Measurements from ENCODE around the gene MYOCD.
A peak's percentile ranks its signal among the peaks of the same experiment; 100 is the strongest.

MYOCD gene

DNA sequence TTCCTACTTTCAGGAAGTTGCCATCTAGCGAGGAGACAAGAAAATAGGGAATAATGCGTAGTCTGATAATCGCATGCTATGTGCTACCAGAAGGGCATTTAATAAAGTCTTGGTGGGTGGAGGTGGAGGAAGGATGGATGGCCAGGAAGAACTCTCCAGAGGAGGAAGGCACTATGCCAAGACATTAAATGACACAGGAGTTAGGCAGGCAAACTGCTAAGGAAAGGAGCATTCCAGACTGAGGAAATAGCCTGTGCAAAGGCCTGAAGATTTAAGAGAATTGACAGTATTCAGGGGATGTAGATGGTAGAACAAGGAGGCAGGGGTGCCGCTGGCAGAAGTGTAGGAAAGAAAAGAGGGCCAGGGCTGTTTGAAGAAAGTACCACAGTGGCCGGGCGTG lies 104.3 kb downstream of the MYOCD start:
- CTCF ChIA-PET: no interaction called here
- TF ChIP-seq SUZ12 (IDR thresholded peaks at IDR 0.05): no peak
- no peak for TF ChIP-seq ELF4 (IDR thresholded peaks at IDR 0.05)
- TF ChIP-seq, protein P1, sequence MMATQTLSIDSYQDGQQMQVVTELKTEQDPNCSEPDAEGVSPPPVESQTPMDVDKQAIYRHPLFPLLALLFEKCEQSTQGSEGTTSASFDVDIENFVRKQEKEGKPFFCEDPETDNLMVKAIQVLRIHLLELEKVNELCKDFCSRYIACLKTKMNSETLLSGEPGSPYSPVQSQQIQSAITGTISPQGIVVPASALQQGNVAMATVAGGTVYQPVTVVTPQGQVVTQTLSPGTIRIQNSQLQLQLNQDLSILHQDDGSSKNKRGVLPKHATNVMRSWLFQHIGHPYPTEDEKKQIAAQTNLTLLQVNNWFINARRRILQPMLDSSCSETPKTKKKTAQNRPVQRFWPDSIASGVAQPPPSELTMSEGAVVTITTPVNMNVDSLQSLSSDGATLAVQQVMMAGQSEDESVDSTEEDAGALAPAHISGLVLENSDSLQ (IDR thresholded peaks at IDR 0.05): no peak
- TF ChIP-seq CTBP1 (IDR thresholded peaks at IDR 0.05; ENCODE audit: borderline replicate concordance): no peak
- TF ChIP-seq FOXM1 (IDR thresholded peaks at IDR 0.05; ENCODE audit: borderline replicate concordance): no peak
- no peak for DNase-seq (ENCODE audit: extremely low spot score)
- POLR2A ChIA-PET: no interaction called here

DNA sequence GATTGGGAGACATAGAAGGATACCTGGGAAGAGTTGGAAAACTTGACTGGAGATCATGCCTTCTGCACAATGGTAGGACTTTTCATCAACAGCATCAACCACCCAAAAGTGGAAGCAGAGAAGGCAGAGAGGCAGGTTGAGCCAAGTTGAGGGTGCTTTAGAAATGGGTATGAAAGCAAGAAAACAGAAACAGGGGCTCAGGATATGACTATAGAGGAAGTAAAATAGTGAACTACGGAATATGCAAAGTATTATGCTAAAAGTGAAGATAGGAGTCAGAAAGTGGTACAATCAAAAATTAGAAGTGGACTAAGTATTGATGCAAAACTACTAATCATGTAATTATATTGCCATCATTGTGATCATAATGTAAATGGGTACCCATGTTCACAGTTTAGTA lies 107.5 kb downstream of the MYOCD start:
- CTCF ChIA-PET: no interaction called here
- POLR2A ChIA-PET: no interaction called here
- TF ChIP-seq NFRKB (IDR thresholded peaks at IDR 0.05) (no peak), SUZ12 (IDR thresholded peaks at IDR 0.05) (no peak), ARNT (IDR thresholded peaks at IDR 0.05) (no peak), SP1 (IDR thresholded peaks at IDR 0.05) (no peak), TARDBP (IDR thresholded peaks at IDR 0.05) (no peak), HDGF (IDR thresholded peaks at IDR 0.05; ENCODE audit: borderline replicate concordance) (no peak), ELF4 (IDR thresholded peaks at IDR 0.05) (no peak), LEF1 (IDR thresholded peaks at IDR 0.05; ENCODE audit: borderline replicate concordance) (no peak), ZNF384 (IDR thresholded peaks at IDR 0.05) (no peak), BHLHE40 (IDR thresholded peaks at IDR 0.05; ENCODE audit: borderline replicate concordance) (no peak), FOXK2 (IDR thresholded peaks at IDR 0.05) (no peak)
- TF ChIP-seq, protein P1 (IDR thresholded peaks at IDR 0.05): no peak
- DNase-seq (ENCODE audit: extremely low spot score): no peak

DNA sequence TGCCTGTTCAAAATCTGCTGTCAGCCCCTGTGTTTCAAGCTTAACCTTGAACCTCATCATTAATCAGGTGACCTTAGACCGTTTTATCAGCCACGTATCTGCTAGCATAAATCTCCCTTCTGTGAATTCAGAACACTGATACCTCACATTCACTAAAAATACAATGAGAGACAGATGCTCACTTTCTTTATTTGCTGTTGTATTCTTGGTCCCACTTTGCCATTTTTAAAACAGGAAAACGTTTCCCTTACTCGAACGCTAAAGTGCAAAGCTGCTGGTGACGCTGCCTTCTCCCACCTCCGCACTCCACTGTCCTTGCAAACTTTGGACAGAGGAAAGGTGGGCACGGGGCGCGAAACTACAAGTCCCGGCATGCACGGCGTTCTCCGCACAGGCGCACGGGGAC lies 123.4 kb downstream of the MYOCD start:
- CTCF ChIA-PET: no interaction called here
- TF ChIP-seq BHLHE40 (IDR thresholded peaks at IDR 0.05; ENCODE audit: borderline replicate concordance) (no peak), SP1 (IDR thresholded peaks at IDR 0.05) (no peak), FOXM1 (IDR thresholded peaks at IDR 0.05; ENCODE audit: borderline replicate concordance) (no peak), ARNT (IDR thresholded peaks at IDR 0.05) (no peak), L3MBTL2 (conservative IDR thresholded peaks at IDR 0.05) (no peak), HDGF (IDR thresholded peaks at IDR 0.05; ENCODE audit: borderline replicate concordance) (no peak), ELF4 (IDR thresholded peaks at IDR 0.05) (no peak), FOXA1 (IDR thresholded peaks at IDR 0.05) (no peak), TARDBP (IDR thresholded peaks at IDR 0.05) (no peak), FOXK2 (IDR thresholded peaks at IDR 0.05) (no peak), SUZ12 (IDR thresholded peaks at IDR 0.05) (no peak), ZNF384 (IDR thresholded peaks at IDR 0.05) (no peak), NFRKB (IDR thresholded peaks at IDR 0.05) (no peak), LEF1 (IDR thresholded peaks at IDR 0.05; ENCODE audit: borderline replicate concordance) (no peak), CTBP1 (IDR thresholded peaks at IDR 0.05; ENCODE audit: borderline replicate concordance) (no peak)
- TF ChIP-seq, protein P1 (IDR thresholded peaks at IDR 0.05): no peak
- POLR2A ChIA-PET: no interaction called here
- DNase-seq (ENCODE audit: extremely low spot score): no peak

DNA sequence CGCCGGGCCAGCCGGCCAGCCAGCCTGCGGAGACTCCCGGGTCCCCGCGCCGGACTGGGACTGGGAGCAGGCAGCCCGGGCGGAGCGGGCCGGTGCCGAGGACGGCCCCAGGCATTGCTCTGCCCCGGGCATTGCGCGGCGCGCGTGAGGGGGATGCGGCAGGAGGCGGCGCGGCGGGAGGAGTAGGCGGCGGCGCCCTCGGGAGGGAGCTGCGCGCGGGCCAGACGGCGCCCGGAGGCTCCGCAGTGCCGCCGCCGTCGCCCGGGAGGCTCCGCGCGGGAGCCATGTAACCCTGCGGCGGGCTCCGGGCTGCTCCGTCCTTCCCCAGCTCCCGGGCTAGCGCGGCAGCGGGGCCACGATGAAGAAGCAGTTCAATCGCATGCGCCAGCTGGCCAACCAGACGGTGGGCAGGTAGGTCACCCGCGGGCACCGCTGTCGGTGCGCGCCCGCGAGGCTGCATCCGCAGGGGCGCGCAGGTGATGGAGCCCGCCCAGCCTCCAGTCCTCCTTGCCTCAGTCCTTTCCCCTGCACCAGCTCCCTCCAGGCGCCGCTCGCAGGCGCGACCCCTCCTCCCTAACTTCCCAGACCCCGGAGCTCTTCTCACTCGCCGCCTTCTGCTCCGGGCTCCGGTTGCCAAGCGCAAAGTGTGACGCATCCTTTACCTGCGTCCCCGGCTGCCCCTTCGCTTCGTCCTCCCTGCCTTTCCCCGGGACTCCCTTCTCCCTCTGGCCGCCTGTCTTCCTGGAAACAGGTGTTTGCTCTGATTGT lies 124.0 kb downstream of the MYOCD start, which contains the start of gene ARHGAP44:
Gene ARHGAP44, plus strand, starts transcription at position 18 of the 768 bp plus-strand sequence. Its CDS starts 341 bp downstream, at position 359.
- peak; percentile 81 for DNase-seq (ENCODE audit: extremely low spot score)
- ChIA-PET POLR2A (interaction anchor here (0.6 kb wide), 1 partner anchor 14 kb away, joined by 3 read pairs; no protein-coding TSS in a partner anchor), CTCF (no interaction called here)
- TF ChIP-seq SUZ12 (IDR thresholded peaks at IDR 0.05) (no peak), HDGF (IDR thresholded peaks at IDR 0.05; ENCODE audit: borderline replicate concordance) (no peak), LEF1 (IDR thresholded peaks at IDR 0.05; ENCODE audit: borderline replicate concordance) (peak; percentile 65; the same call in 1 of the 2 replicates), ZNF384 (IDR thresholded peaks at IDR 0.05) (no peak)

DNA sequence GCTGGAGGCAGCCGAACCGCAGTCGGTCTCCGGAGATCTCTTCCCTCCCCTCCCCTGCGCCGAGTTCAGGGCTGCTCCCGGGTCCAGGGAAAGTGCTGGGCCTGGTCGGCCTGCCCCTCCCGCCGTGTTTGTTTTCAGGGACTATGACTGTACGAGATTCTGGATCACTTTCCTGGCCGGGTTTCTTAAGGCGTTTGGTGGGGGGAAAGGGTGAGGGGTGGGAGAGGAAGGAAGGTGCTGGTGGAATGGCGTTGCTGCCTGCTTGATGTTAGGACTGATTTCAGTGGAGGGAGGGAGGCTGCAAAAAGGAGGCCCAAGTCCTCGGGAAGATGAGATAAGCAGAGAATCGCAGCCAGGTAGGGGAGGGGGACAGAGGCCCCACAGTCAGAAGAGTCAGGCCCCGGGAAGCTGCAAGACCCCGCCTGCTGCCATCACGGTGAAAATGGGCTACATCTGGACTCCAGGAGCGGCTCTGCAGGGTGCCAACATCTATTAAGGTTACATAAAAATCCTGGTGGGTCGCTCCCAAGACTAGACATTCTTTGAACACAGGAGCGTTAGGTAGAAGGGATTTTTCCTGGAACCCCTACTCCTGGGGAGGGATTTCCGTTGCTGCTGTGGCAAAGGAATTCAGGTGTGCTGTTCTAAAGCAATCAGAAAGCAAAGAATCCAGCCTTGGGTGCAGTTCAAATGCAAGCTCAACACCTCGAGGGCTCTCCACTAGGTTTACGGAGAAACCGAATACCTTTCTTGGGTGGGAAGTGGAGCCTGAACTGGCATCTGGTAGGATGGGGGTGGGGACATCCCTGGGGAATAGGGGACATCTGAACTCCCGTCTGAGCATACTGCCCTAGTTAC lies 124.8 kb downstream of the MYOCD start:
- TF ChIP-seq BHLHE40 (IDR thresholded peaks at IDR 0.05; ENCODE audit: borderline replicate concordance) (no peak), L3MBTL2 (conservative IDR thresholded peaks at IDR 0.05) (no peak), SUZ12 (IDR thresholded peaks at IDR 0.05) (no peak), FOXA1 (IDR thresholded peaks at IDR 0.05) (no peak), FOXK2 (IDR thresholded peaks at IDR 0.05) (no peak), TARDBP (IDR thresholded peaks at IDR 0.05) (no peak)
- CTCF ChIA-PET: no interaction called here
- POLR2A ChIA-PET: interaction anchor here (0.6 kb wide), 1 partner anchor 14 kb away, joined by 3 read pairs; no protein-coding TSS in a partner anchor
- DNase-seq (ENCODE audit: extremely low spot score): peak; percentile 19

DNA sequence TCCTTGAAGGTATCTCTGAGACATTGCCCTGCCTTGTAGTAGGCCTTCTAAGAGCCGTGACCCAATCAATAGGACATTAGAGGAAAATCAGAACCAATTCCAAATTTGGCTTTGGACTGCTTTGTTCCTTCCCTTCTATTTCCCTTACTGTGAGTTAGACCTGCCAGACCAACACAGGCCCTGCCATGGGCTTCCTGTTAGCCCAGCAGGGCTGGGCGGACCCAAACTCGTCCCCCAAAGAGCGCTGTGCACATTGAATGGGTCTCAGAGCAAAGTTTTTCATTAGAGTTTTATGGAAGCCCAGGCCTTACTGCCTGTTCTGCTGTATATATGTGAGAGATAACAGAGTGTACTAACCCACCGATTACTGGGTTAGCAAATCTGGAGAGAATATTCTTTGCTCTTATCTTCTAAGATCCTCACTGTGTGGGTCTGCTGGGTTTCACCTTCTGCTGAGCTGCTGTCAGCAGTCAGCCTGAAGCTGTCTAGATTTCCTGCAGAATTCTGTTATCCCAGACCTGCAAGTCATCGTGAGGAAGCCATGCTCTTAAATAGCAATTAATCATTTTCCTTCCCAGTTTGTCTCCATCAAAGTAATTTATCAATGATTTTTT lies 129.3 kb downstream of the MYOCD start:
- DNase-seq (ENCODE audit: extremely low spot score): no peak
- ChIA-PET CTCF (no interaction called here), POLR2A (no interaction called here)
- no peak for TF ChIP-seq ELF4 (IDR thresholded peaks at IDR 0.05)
